WERI-Rb-1 (cell line): Measurements from ENCODE around the gene DPF3.

Experiments used
- DNase-seq: peaks from one replicate; pipeline ENCODE4 v3.0.0-alpha.2; 2020
- H3K27ac ChIP-seq: fragments of 250-450 bp; sonication (Bioruptor Pico); 2 replicates; pipeline ENCODE4 v1.5.1; 2020; ENCODE audit warnings: mild to moderate bottlenecking, moderate library complexity
- H3K27me3 ChIP-seq: fragments of 250-450 bp; sonication (Bioruptor Pico); 2 replicates; pipeline ENCODE4 v1.5.1; 2021; ENCODE audit warnings: mild to moderate bottlenecking, low read depth, moderate library complexity; ENCODE audit not compliant: insufficient read depth, severe bottlenecking
- H3K36me3 ChIP-seq: fragments of 250-450 bp; sonication (Bioruptor Pico); 2 replicates; pipeline ENCODE4 v1.5.1; 2020; ENCODE audit warnings: mild to moderate bottlenecking, moderate library complexity
- H3K4me3 ChIP-seq: 2 replicates; pipeline ENCODE4 v1.5.1; 2011; ENCODE audit warnings: low read depth, mild to moderate bottlenecking, control low read depth, low read length
- H3K9me3 ChIP-seq: fragments of 250-450 bp; sonication (Bioruptor Pico); 2 replicates; pipeline ENCODE4 v1.5.1; 2021; ENCODE audit warnings: mild to moderate bottlenecking, moderate library complexity; ENCODE audit not compliant: severe bottlenecking
- TF ChIP-seq, protein P1 (sequence below): IDR thresholded peaks from 2 replicates; pipeline ENCODE4 v1.5.1; 2011; ENCODE audit warnings: low read depth, mild to moderate bottlenecking, control low read depth, inconsistent platforms, low read length

DPF3 gene

DNA sequence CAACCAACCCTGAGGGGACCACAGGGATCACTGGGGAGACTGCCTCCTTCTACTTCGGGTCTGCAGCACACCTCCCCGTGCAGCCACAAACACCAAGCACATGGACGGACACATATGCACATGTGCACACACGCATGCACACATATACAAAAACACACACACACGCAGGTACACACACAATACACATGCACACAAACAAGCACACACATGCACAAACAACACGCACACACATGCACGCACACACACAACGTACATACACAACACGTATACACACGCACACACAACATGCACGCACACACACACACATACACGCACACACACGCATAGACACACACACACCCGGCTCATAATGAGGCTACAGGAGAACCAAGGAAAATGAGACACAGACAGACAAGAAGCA lies 203.6 kb downstream of the DPF3 start:
- TF ChIP-seq, protein P1, sequence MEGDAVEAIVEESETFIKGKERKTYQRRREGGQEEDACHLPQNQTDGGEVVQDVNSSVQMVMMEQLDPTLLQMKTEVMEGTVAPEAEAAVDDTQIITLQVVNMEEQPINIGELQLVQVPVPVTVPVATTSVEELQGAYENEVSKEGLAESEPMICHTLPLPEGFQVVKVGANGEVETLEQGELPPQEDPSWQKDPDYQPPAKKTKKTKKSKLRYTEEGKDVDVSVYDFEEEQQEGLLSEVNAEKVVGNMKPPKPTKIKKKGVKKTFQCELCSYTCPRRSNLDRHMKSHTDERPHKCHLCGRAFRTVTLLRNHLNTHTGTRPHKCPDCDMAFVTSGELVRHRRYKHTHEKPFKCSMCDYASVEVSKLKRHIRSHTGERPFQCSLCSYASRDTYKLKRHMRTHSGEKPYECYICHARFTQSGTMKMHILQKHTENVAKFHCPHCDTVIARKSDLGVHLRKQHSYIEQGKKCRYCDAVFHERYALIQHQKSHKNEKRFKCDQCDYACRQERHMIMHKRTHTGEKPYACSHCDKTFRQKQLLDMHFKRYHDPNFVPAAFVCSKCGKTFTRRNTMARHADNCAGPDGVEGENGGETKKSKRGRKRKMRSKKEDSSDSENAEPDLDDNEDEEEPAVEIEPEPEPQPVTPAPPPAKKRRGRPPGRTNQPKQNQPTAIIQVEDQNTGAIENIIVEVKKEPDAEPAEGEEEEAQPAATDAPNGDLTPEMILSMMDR = no peak
- H3K27ac ChIP-seq = no peak overlapping the region; the same call in 1 of the 2 replicates
- H3K27me3 ChIP-seq = no peaks in the 10 kb centered on the region
- no peaks in the 10 kb centered on the region for H3K36me3 ChIP-seq
- DNase-seq = no peak
- no peaks in the 10 kb centered on the region for H3K9me3 ChIP-seq
- H3K4me3 ChIP-seq = no peak overlapping the region

GRCh38 chr14:72688990-72689671 lies 204.8 kb downstream of the DPF3 start:
- peaks cover 3% of the 10 kb centered on the region for H3K9me3 ChIP-seq
- H3K36me3 ChIP-seq = no peaks in the 10 kb centered on the region
- H3K27ac ChIP-seq = peak overlapping the region; percentile 77
- TF ChIP-seq, protein P1 = 0 out of 2 replicates have a peak, but pooled peaks have one; percentile 25
- DNase-seq = peak; percentile 83
- H3K4me3 ChIP-seq = no peak overlapping the region; the same call in 1 of the 2 replicates
- no peaks in the 10 kb centered on the region for H3K27me3 ChIP-seq

DNA sequence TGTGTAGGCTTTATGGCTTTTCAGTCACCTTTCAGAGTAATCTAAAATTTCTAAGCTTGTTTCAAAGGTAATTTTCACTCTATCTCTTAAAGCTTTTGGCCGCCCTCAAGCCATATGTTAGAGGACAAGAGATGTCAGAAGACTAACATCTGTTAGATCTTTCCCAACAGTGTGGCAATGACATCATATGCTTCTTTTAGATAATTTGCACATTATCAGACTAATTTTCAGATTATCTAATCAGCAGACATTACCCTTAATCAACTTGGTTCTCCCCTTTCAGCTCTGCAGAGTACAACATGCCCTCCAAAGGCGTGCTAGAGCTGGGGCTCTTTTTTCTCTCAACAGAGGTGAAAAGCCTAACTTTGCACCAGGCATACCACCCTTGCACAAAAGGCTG lies 207.1 kb downstream of the DPF3 start:
- no peaks in the 10 kb centered on the region for H3K36me3 ChIP-seq
- H3K27ac ChIP-seq = peak overlapping the region; percentile 61
- H3K4me3 ChIP-seq = no peak overlapping the region
- H3K27me3 ChIP-seq = no peaks in the 10 kb centered on the region
- DNase-seq = no peak
- TF ChIP-seq, protein P1 = no peak
- peaks cover 3% of the 10 kb centered on the region for H3K9me3 ChIP-seq

- H3K9me3 ChIP-seq = peaks cover 3% of the 10 kb centered on the region
Observed at GRCh38 chr14:72686101-72686500, 207.8 kb downstream of the DPF3 start.

DNA sequence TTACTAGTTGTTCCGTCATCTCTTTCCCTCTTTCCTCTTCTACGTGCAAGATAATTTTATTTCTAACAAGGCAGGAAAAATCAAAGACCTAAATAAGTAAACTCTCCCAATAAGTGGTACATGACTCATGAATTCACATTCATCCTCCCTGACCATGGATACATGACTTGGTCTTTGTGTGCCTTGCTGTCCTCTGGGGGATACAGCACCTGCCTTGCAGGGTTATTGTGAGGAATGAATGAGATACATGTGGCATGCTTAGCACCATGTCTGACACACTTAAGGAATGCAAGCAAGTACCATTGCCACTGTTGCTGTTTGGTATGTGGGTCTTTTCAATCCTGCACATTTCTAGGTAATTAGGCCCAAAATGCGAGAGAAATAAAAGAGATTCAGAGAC lies 208.4 kb downstream of the DPF3 start:
- TF ChIP-seq, protein P1 = no peak
- H3K4me3 ChIP-seq = no peak overlapping the region
- H3K27ac ChIP-seq = no peak overlapping the region
- no peaks in the 10 kb centered on the region for H3K36me3 ChIP-seq
- no peaks in the 10 kb centered on the region for H3K27me3 ChIP-seq
- H3K9me3 ChIP-seq = peaks cover 3% of the 10 kb centered on the region
- no peak for DNase-seq

More at GRCh38 chr14:72686101-72686500, 207.8 kb downstream of the DPF3 start:
- Histone ChIP-seq H3K4me3 (no peak overlapping the region), H3K27ac (peak overlapping the region; percentile 61), H3K36me3 (no peaks in the 10 kb centered on the region), H3K27me3 (no peaks in the 10 kb centered on the region)
- TF ChIP-seq, protein P1 = no peak
- DNase-seq = no peak

- no peak overlapping the region for H3K4me3 ChIP-seq
- H3K27me3 ChIP-seq = no peaks in the 10 kb centered on the region
- TF ChIP-seq, protein P1 = no peak
- H3K36me3 ChIP-seq = no peaks in the 10 kb centered on the region
- no peak overlapping the region for H3K27ac ChIP-seq
- no peak for DNase-seq
- H3K9me3 ChIP-seq = peaks cover 3% of the 10 kb centered on the region
Observed at GRCh38 chr14:72683787-72684186, 210.1 kb downstream of the DPF3 start.
